NOMO-1 (cell line): ENCODE results near the gene DSG2.

Source experiments
- DNase-seq, 2 experiments: peaks; one replicate each; lab custom pipeline; 2025; ENCODE audit not compliant: unreplicated experiment in 2 of 2; lab: John Stamatoyannopoulos, UW

Gene DSG2

GRCh38 chr18:31583185-31583854, 85.3 kb downstream of the DSG2 start:
- no peak for DNase-seq

GRCh38 chr18:31585991-31586390, 88.0 kb downstream of the DSG2 start:
- DNase-seq = no peak

- no peak for DNase-seq
Measured at GRCh38 chr18:31586616-31587015, 88.6 kb downstream of the DSG2 start.

DNA sequence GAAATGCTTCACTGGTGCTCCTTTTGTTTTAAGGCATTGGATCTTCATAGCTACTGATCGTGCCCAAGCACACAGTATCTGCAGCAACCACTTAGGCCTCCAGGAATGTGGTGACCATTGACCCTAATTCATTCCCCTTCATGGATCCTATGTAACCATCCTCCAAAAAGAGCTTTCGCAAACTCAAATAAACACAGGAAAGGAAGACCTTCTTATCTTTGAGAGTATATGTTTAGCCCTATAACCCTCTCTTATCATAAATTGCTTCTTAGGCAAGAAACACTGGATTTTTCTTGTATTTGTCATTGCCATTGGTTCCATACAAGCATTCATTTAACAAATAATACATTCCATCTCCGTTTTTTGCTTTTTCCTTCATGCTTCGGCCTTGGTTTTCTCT, 89.6 kb downstream of the DSG2 start:
- no peak for DNase-seq

GRCh38 chr18:31590570-31590969, 92.6 kb downstream of the DSG2 start:
- no peak for DNase-seq

DNA sequence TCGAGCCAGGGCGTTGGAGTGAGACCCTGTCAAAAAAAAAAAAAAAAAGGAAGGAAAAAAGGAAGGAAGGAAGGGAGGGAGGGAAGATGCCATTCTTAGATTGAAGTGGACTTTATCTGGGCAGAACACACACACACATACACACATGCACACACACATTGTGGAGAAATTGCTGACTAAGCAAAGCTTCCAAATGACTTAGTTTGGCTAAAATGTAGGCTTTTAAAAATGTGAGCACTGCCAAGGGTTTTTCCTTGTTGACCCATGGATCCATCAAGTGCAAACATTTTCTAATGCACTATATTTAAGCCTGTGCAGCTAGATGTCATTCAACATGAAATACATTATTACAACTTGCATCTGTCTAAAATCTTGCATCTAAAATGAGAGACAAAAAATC, 93.1 kb downstream of the DSG2 start:
- no peak for DNase-seq

GRCh38 chr18:31591628-31592027, 93.7 kb downstream of the DSG2 start, which contains the start of gene TTR:
TSS of gene TTR (plus strand) at chr18:31591877. CDS start at chr18:31591903, 26 bp downstream.
- DNase-seq = no peak

DNA sequence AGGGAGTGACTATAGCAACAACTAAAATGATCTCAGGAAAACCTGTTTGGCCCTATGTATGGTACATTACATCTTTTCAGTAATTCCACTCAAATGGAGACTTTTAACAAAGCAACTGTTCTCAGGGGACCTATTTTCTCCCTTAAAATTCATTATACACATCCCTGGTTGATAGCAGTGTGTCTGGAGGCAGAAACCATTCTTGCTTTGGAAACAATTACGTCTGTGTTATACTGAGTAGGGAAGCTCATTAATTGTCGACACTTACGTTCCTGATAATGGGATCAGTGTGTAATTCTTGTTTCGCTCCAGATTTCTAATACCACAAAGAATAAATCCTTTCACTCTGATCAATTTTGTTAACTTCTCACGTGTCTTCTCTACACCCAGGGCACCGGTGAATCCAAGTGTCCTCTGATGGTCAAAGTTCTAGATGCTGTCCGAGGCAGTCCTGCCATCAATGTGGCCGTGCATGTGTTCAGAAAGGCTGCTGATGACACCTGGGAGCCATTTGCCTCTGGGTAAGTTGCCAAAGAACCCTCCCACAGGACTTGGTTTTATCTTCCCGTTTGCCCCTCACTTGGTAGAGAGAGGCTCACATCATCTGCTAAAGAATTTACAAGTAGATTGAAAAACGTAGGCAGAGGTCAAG, 94.7 kb downstream of the DSG2 start:
- no peak for DNase-seq

DNA sequence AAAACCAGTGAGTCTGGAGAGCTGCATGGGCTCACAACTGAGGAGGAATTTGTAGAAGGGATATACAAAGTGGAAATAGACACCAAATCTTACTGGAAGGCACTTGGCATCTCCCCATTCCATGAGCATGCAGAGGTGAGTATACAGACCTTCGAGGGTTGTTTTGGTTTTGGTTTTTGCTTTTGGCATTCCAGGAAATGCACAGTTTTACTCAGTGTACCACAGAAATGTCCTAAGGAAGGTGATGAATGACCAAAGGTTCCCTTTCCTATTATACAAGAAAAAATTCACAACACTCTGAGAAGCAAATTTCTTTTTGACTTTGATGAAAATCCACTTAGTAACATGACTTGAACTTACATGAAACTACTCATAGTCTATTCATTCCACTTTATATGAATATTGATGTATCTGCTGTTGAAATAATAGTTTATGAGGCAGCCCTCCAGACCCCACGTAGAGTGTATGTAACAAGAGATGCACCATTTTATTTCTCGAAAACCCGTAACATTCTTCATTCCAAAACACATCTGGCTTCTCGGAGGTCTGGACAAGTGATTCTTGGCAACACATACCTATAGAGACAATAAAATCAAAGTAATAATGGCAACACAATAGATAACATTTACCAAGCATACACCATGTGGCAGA, 97.3 kb downstream of the DSG2 start:
- no peak for DNase-seq

- DNase-seq = no peak
Measured at GRCh38 chr18:31596081-31596872, 98.3 kb downstream of the DSG2 start.

- no peak for DNase-seq
Measured at GRCh38 chr18:31598021-31598805, 100.2 kb downstream of the DSG2 start.
